ENCODE data around the gene PRICKLE2.

DNA sequence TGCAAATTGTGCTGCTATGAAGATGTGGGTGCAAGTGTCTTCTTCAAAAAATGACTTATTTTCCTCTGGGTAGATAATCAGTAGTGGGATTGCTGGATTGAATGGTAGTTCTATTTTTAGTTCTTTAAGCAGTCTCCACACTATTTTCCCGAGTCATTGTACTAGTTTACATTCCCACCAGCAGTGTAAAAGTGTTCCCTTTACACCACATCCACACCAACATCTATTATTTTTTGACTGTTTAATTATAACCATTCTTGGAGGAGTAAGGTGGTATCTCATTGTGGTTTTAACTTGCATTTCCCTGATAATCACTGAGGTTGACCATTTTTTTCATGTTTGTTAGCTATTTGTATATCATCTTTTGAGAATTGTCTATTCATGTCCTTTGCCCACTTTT lies 182.3 kb downstream of the PRICKLE2 start:
- TF ChIP-seq, protein P1, sequence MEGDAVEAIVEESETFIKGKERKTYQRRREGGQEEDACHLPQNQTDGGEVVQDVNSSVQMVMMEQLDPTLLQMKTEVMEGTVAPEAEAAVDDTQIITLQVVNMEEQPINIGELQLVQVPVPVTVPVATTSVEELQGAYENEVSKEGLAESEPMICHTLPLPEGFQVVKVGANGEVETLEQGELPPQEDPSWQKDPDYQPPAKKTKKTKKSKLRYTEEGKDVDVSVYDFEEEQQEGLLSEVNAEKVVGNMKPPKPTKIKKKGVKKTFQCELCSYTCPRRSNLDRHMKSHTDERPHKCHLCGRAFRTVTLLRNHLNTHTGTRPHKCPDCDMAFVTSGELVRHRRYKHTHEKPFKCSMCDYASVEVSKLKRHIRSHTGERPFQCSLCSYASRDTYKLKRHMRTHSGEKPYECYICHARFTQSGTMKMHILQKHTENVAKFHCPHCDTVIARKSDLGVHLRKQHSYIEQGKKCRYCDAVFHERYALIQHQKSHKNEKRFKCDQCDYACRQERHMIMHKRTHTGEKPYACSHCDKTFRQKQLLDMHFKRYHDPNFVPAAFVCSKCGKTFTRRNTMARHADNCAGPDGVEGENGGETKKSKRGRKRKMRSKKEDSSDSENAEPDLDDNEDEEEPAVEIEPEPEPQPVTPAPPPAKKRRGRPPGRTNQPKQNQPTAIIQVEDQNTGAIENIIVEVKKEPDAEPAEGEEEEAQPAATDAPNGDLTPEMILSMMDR (IDR thresholded peaks at IDR 0.05; ENCODE audit: poor library complexity): no peak
- no peak for TF ChIP-seq EZH2phosphoT487 (IDR thresholded peaks at IDR 0.05; ENCODE audit: low read depth, severe bottlenecking, unreplicated experiment)

Data from hepatocyte (in vitro differentiated cells).